GM12878 (cell line): Measurements from ENCODE around the gene ELK4. TPM values are rescaled to one million over a fixed set of nuclear protein-coding genes. Genes with fewer than 3 reads are reported as not detected.

Experiments used
- ATAC-seq: fragments of 200-7000 bp; cut with Tn5 transposase; 3 replicates; pipeline ENCODE4 v1.9.1; 2020; ENCODE audit warnings: mild to moderate bottlenecking, moderate library complexity
- BruUV-seq: library from RNA; stranded (reverse); fragments of 400-500 nt; replicated peaks from 2 replicates; lab custom pipeline; 2021; lab: Mats Ljungman, UMichigan
- CTCF ChIA-PET: fragments of 300-600 bp; sonication (Branson Sonifier 250); formaldehyde crosslinking; extraction: SDS; loops from one replicate; lab custom pipeline; 2021; ENCODE audit warnings: inconsistent platforms; lab: Yijun Ruan, JAX
- POLR2A ChIA-PET: fragments of 350-600 bp; formaldehyde crosslinking; extraction: SDS; loops from one replicate; lab custom pipeline; 2021; ENCODE audit warnings: inconsistent platforms; lab: Charles Lee
- RAD21 ChIA-PET: fragments of 300-600 bp; sonication (Branson Sonifier 250); formaldehyde crosslinking; loops from one replicate; lab custom pipeline; 2023; ENCODE audit warnings: antibody characterized with exemption; ENCODE audit not compliant: unreplicated experiment; lab: Charles Lee
- SMC1A ChIA-PET: fragments of 300-600 bp; sonication (Branson Sonifier 250); formaldehyde crosslinking; loops from one replicate; lab custom pipeline; 2023; ENCODE audit not compliant: unreplicated experiment, uncharacterized antibody; lab: Charles Lee
- DNase-seq: peaks from one replicate; pipeline ENCODE4 v3.0.0-alpha.2; 2011; ENCODE audit warnings: low read depth, low spot score
- FAIRE-seq: peaks from 3 replicates; lab custom pipeline; 2011; peaks lifted over from hg19 to GRCh38; lab: Jason Lieb, UNC
- H2AFZ ChIP-seq: 2 replicates; pipeline ENCODE4 v1.6.0; 2011; ENCODE audit warnings: low read depth, low read length, control low read depth; ENCODE audit not compliant: control insufficient read depth
- H3K27ac ChIP-seq: 2 replicates; pipeline ENCODE4 v1.5.1; 2011; ENCODE audit warnings: control low read depth; ENCODE audit not compliant: control insufficient read depth, insufficient read depth
- H3K27me3 ChIP-seq, 2 experiments: replicated peaks in 1 of 2; 2 replicates each; pipeline versions ENCODE4 v1.6.0 to v1.6.1; 2011; ENCODE audit warnings: low read length in 1 of 2; ENCODE audit not compliant: control insufficient read depth in 2 of 2, insufficient read depth in 2 of 2
- H3K36me3 ChIP-seq, 2 experiments: 2 replicates each; pipeline ENCODE4 v1.5.1; 2011; ENCODE audit warnings: low read length in 1 of 2; ENCODE audit not compliant: control insufficient read depth in 2 of 2, insufficient read depth in 2 of 2
- H3K4me1 ChIP-seq: 2 replicates; pipeline ENCODE4 v1.6.1; 2011; ENCODE audit warnings: mild to moderate bottlenecking, low read length, moderate library complexity, mixed read lengths; ENCODE audit not compliant: control insufficient read depth, insufficient read depth
- H3K4me2 ChIP-seq: 2 replicates; pipeline ENCODE4 v1.6.0; 2011; ENCODE audit warnings: control low read depth; ENCODE audit not compliant: control insufficient read depth, insufficient read depth
- H3K4me3 ChIP-seq: fragments of 200-600 bp; sonication (generic); 2 replicates; pipeline ENCODE4 v1.5.1; 2016
- H3K79me2 ChIP-seq: 2 replicates; pipeline ENCODE4 v1.6.0; 2011; ENCODE audit warnings: low read length; ENCODE audit not compliant: control insufficient read depth, insufficient read depth
- H3K9ac ChIP-seq: 2 replicates; pipeline ENCODE4 v1.8.0; 2011; ENCODE audit warnings: low read length, control low read depth, mixed read lengths; ENCODE audit not compliant: control insufficient read depth, insufficient read depth
- H3K9me3 ChIP-seq: replicated peaks from 3 replicates; pipeline ENCODE4 v1.5.1; 2011; ENCODE audit warnings: mild to moderate bottlenecking, low read length; ENCODE audit not compliant: control insufficient read depth, insufficient read depth
- H4K20me1 ChIP-seq: 2 replicates; pipeline ENCODE4 v1.6.0; 2011; ENCODE audit not compliant: control insufficient read depth, insufficient read depth
- IKZF2 ChIP-seq, 2 experiments: fragments of 450-650 bp; IDR thresholded peaks; 2 replicates each; pipeline ENCODE4 v1.6.1; 2017; ENCODE audit warnings: mild to moderate bottlenecking in 2 of 2, moderate library complexity in 2 of 2
- MLLT1 ChIP-seq: fragments of 450-650 bp; IDR thresholded peaks from 2 replicates; pipeline ENCODE4 v1.6.1; 2016; ENCODE audit warnings: mild to moderate bottlenecking
- NFIC ChIP-seq: IDR thresholded peaks from 2 replicates; pipeline ENCODE4 v1.6.1; 2012; ENCODE audit warnings: low read depth, mild to moderate bottlenecking, inconsistent platforms, low read length, moderate library complexity
- NFYB ChIP-seq: IDR thresholded peaks from 2 replicates; pipeline ENCODE4 v1.6.1; 2011; ENCODE audit warnings: low read depth, mild to moderate bottlenecking, low read length, improper control_type of control experiment, moderate library complexity; ENCODE audit not compliant: insufficient read depth
- PAX8 ChIP-seq: fragments of 450-650 bp; IDR thresholded peaks from 2 replicates; pipeline ENCODE4 v1.6.1; 2017; ENCODE audit warnings: mild to moderate bottlenecking, moderate library complexity
- POLR2AphosphoS5 ChIP-seq: IDR thresholded peaks from 2 replicates; pipeline ENCODE4 v1.6.1; 2011; ENCODE audit warnings: mild to moderate bottlenecking, low read length, inconsistent platforms
- ZNF592 ChIP-seq: fragments of 450-650 bp; IDR thresholded peaks from 2 replicates; pipeline ENCODE4 v1.6.1; 2017; ENCODE audit warnings: mild to moderate bottlenecking, moderate library complexity
- WGBS: methylation state at CpG from one replicate; pipeline ENCODE4 v1.1.6; 2016; ENCODE audit warnings: low lambda C conversion rate; ENCODE audit not compliant: insufficient replicate concordance, insufficient coverage; ENCODE audit errors: missing lambda C conversion rate; 5-methylcytosine and 5-hydroxymethylcytosine counted together
- in situ Hi-C: fragments of 300-500 bp; cut with MboI; formaldehyde crosslinking; loops from 9 replicates; pipeline ENCODE4 v1.14.3; 2018; ENCODE audit warnings: mixed read lengths
- intact Hi-C: fragments of 100-400 bp; cut with micrococcal nuclease; formaldehyde crosslinking; loops from one replicate; pipeline ENCODE4 v1.14.2; 2022; ENCODE audit not compliant: unreplicated experiment
- polyA plus RNA-seq, 11 experiments: library from polyadenylated mRNA; depleted of rRNA in 4 of 11; unstranded in 6 of 11; stranded (reverse) in 5 of 11; fragments of >200 nt; fragmentation: Nextera tagmentation in 4 of 11; fragmentation: Illumina TruSeq in 1 of 11; extraction: Ambion mirVana in 4 of 11; extraction: Trizol in 1 of 11; gene quantifications; 1 replicate in 1 of 11; 2 replicates in 10 of 11; pipeline versions ENCODE4 v1.2.1 to v1.2.3, GENCODE V29; 2011 to 2016; ENCODE audit warnings: inconsistent platforms in 2 of 11, missing spikeins in 2 of 11, low read depth in 1 of 11
- total RNA-seq, 4 experiments: library from RNA; depleted of rRNA in 3 of 4; stranded (reverse); fragments of >200 nt in 3 of 4; fragmentation: Illumina TruSeq in 1 of 4; extraction: Trizol in 1 of 4; gene quantifications; 2 replicates each; pipeline versions ENCODE4 v1.2.1 to v1.2.3, GENCODE V29; 2013 to 2021

ELK4 gene
- total and polyA plus RNA-seq, 10 of the 15 experiments (the other 5 are each of a cell fraction or from before 2014, with no cell fraction given): 5.2 to 71.5 (median 18.5) TPM

GRCh38 chr1:205630241-205630640 lies 1.6 kb downstream of the ELK4 start (continued):
- TF ChIP-seq ZNF592: no peak

GRCh38 chr1:205629751-205630150 lies 2.1 kb downstream of the ELK4 start:
- Histone ChIP-seq H3K27ac (peak overlapping the region; percentile 74), H3K27me3 (no peaks in the 10 kb centered on the region), H3K9me3 (no peaks in the 10 kb centered on the region), H3K4me3 (peak overlapping the region; percentile 93), H3K36me3 (no peaks in the 10 kb centered on the region), H2AFZ (no peak overlapping the region), H3K9ac (peak overlapping the region; percentile 76), H3K79me2 (peaks cover 56% of the 10 kb centered on the region), H3K4me2 (peak overlapping the region; percentile 88), H3K4me1 (peaks cover 17% of the 10 kb centered on the region), H4K20me1 (no peaks in the 10 kb centered on the region)
- in situ Hi-C loops: no loop called here
- BruUV-seq: no TSS peak
- no peak for DNase-seq
- ChIA-PET POLR2A (interaction anchor here (0.5 to 3.6 kb wide), 10 partner anchors 9 to 496 kb away, joined by 3 to 80 read pairs (median 4); no protein-coding TSS in a partner anchor), SMC1A (interaction anchor here (0.9 to 8.1 kb wide), 11 partner anchors 21 to 144 kb away, joined by 3 to 301 read pairs (median 4); no protein-coding TSS in a partner anchor), CTCF (interaction anchor here (1.0 to 12.3 kb wide), 8 partner anchors 14 to 294 kb away, joined by 3 to 408 read pairs (median 4); no protein-coding TSS in a partner anchor), RAD21 (interaction anchor here (0.9 to 6.8 kb wide), 7 partner anchors 10 to 147 kb away, joined by 3 to 381 read pairs (median 4); partner anchors contain the start of gene RAB29)
- no peak for FAIRE-seq
- 7% methylated on average over 6 of the region's 6 CpGs for WGBS
- 0 out of 4 replicates have a peak, but pooled peaks of 1 of the 2 experiments have one; percentile 13 for TF ChIP-seq IKZF2 (IDR thresholded peaks at IDR 0.05)
- 0 out of 2 replicates have a peak, but pooled peaks have one; percentile 0 for TF ChIP-seq NFIC
- TF ChIP-seq MLLT1: peak; percentile 19; the same call in 1 of the 2 replicates
- no peak for TF ChIP-seq POLR2AphosphoS5
- TF ChIP-seq NFYB: no peak
- 0 out of 2 replicates have a peak, but pooled peaks have one; percentile 27 for TF ChIP-seq PAX8
- ATAC-seq: peak; percentile 18
- intact Hi-C loops: loop anchor here (10.0 kb wide), 2 partner anchors 345 to 425 kb away; partner anchors contain the start of gene RHEX
